K562 (cell line): ENCODE data around the gene ATP7B. TPM values are rescaled to one million over a fixed set of nuclear protein-coding genes. Genes with fewer than 3 reads are reported as not detected.

Experiments used
- ATAC-seq: fragments of 200-7000 bp; cut with Tn5 transposase; 3 replicates; pipeline ENCODE4 v1.9.1; 2020; ENCODE audit warnings: moderate library complexity
- BruUV-seq: library from RNA; stranded (reverse); fragments of 400-500 nt; replicated peaks from 2 replicates; lab custom pipeline; 2021; lab: Mats Ljungman, UMichigan
- CTCF ChIA-PET: fragments of 300-600 bp; formaldehyde crosslinking; extraction: SDS; loops from one replicate; lab custom pipeline; 2021; ENCODE audit warnings: low intra/inter-chr PET ratio; lab: Yijun Ruan, JAX
- POLR2A ChIA-PET: fragments of 300-600, 350-650 bp; sonication (Branson Sonifier 250); formaldehyde crosslinking; extraction: SDS; loops from one replicate; lab custom pipeline; 2021; ENCODE audit warnings: antibody characterized with exemption, inconsistent platforms; lab: Yijun Ruan, JAX
- DNase-seq, 4 experiments: peaks; one replicate each; pipeline versions ENCODE4 v3.0.0 to v3.0.0-alpha.2; 2011 to 2018; ENCODE audit warnings: low spot score in 3 of 4, mixed read lengths in 3 of 4; ENCODE audit errors: extremely low read depth in 1 of 4
- FAIRE-seq: peaks from 2 replicates; lab custom pipeline; 2011; peaks lifted over from hg19 to GRCh38; lab: Jason Lieb, UNC
- H2AFZ ChIP-seq: 2 replicates; pipeline ENCODE4 v1.6.0; 2011; ENCODE audit warnings: low read depth, low read length, control low read depth, inconsistent platforms
- H3K27ac ChIP-seq: fragments of 200-600 bp; 3 replicates; pipeline ENCODE4 v1.8.0; 2011; ENCODE audit warnings: low read depth, mild to moderate bottlenecking, control low read depth, inconsistent platforms, low read length, moderate library complexity, mixed read lengths; ENCODE audit errors: extremely low read depth
- H3K27me3 ChIP-seq, 2 experiments: fragments of 300-600 bp in 1 of 2; 2 replicates in 1 of 2; 3 replicates in 1 of 2; pipeline versions ENCODE4 v1.6.0 to v1.8.0; 2011; ENCODE audit warnings: inconsistent platforms in 2 of 2, low read length in 2 of 2, mild to moderate bottlenecking in 1 of 2, mixed read lengths in 1 of 2, moderate library complexity in 1 of 2; ENCODE audit not compliant: control insufficient read depth in 2 of 2, insufficient read depth in 2 of 2
- H3K36me3 ChIP-seq: fragments of 300-600 bp; 3 replicates; pipeline ENCODE4 v1.8.0; 2011; ENCODE audit warnings: mild to moderate bottlenecking, low read length, inconsistent platforms; ENCODE audit not compliant: control insufficient read depth, insufficient read depth
- H3K4me1 ChIP-seq, 2 experiments: fragments of 200-600 bp in 1 of 2; replicated peaks in 1 of 2; 2 replicates in 1 of 2; 3 replicates in 1 of 2; pipeline versions ENCODE4 v1.5.1 to v1.8.0; 2011; ENCODE audit warnings: inconsistent platforms in 2 of 2, low read length in 2 of 2, mild to moderate bottlenecking in 1 of 2, mixed read lengths in 1 of 2, moderate library complexity in 1 of 2; ENCODE audit not compliant: control insufficient read depth in 2 of 2, insufficient read depth in 2 of 2
- H3K4me2 ChIP-seq: 2 replicates; pipeline ENCODE4 v1.6.1; 2011; ENCODE audit warnings: low read length, control low read depth, inconsistent platforms, mixed read lengths; ENCODE audit not compliant: insufficient read depth
- H3K4me3 ChIP-seq: fragments of 200-600 bp; sonication (generic), shearing (Covaris generic); 2 replicates; pipeline ENCODE4 v1.5.1; 2016; ENCODE audit warnings: control low read depth, inconsistent platforms
- H3K79me2 ChIP-seq: fragments of 200-600 bp; 3 replicates; pipeline ENCODE4 v1.8.0; 2011; ENCODE audit warnings: low read length, inconsistent platforms; ENCODE audit not compliant: control insufficient read depth, insufficient read depth
- H3K9ac ChIP-seq, 2 experiments: 2 replicates each; pipeline versions ENCODE4 v1.6.0 to v1.6.1; 2011; ENCODE audit warnings: low read depth in 2 of 2, low read length in 2 of 2, control low read depth in 1 of 2, inconsistent platforms in 1 of 2, mild to moderate bottlenecking in 1 of 2, mixed read lengths in 1 of 2; ENCODE audit not compliant: insufficient read depth in 1 of 2
- H3K9me1 ChIP-seq: one replicate; pipeline ENCODE4 v1.6.0; 2011; ENCODE audit warnings: inconsistent platforms, mild to moderate bottlenecking, low read length, moderate library complexity; ENCODE audit not compliant: control insufficient read depth, insufficient read depth
- H3K9me3 ChIP-seq: replicated peaks from 2 replicates; pipeline ENCODE4 v1.5.1; 2011; ENCODE audit warnings: low read depth, low read length, inconsistent platforms; ENCODE audit not compliant: control insufficient read depth, insufficient read depth
- H4K20me1 ChIP-seq: replicated peaks from 2 replicates; pipeline ENCODE4 v1.6.1; 2011; ENCODE audit warnings: low read length, inconsistent platforms, mixed read lengths; ENCODE audit not compliant: control insufficient read depth, insufficient read depth
- ARID1B ChIP-seq: fragments of 450-650 bp; IDR thresholded peaks from 2 replicates; pipeline ENCODE4 v1.6.1; 2016; ENCODE audit warnings: antibody characterized with exemption, mild to moderate bottlenecking, inconsistent platforms
- CBFA2T3 ChIP-seq: fragments of 450-650 bp; IDR thresholded peaks from 2 replicates; pipeline ENCODE4 v1.6.1; 2017
- CLOCK ChIP-seq: fragments of 250-450 bp; sonication (Bioruptor Pico); IDR thresholded peaks from 2 replicates; pipeline ENCODE4 v1.4.0; 2020; ENCODE audit warnings: mild to moderate bottlenecking, moderate library complexity, borderline replicate concordance
- HLTF ChIP-seq: fragments of 450-650 bp; IDR thresholded peaks from 2 replicates; pipeline ENCODE4 v1.6.1; 2016
- ILF3 ChIP-seq: fragments of 450-650 bp; IDR thresholded peaks from 2 replicates; pipeline ENCODE4 v1.6.1; 2018; ENCODE audit warnings: antibody characterized with exemption, mild to moderate bottlenecking, moderate library complexity, borderline replicate concordance
- TCF3 ChIP-seq: sonication (generic); formaldehyde crosslinking; IDR thresholded peaks from 2 replicates; pipeline ENCODE4 v1.4.0; 2020; ENCODE audit warnings: mild to moderate bottlenecking, missing genetic modification reagents
- ZFP30 ChIP-seq: fragments of 250-450 bp; sonication (Bioruptor Pico); IDR thresholded peaks from 2 replicates; pipeline ENCODE4 v1.8.0; 2022; ENCODE audit warnings: moderate library complexity, mild to moderate bottlenecking, inconsistent platforms, borderline replicate concordance
- ZNF146 ChIP-seq: IDR thresholded peaks from one replicate; pipeline ENCODE4 v1.6.1; 2018; ENCODE audit warnings: missing compliant biosample characterization; ENCODE audit not compliant: unreplicated experiment
- WGBS: fragments of 100-300 bp; shearing (Covaris generic); methylation state at CpG from one replicate; pipeline ENCODE4 v1.1.6; 2016; ENCODE audit warnings: low coverage, mixed read lengths; ENCODE audit not compliant: insufficient coverage; ENCODE audit errors: missing lambda C conversion rate; 5-methylcytosine and 5-hydroxymethylcytosine counted together
- in situ Hi-C: fragments of 300-500 bp; cut with MboI; formaldehyde crosslinking; loops from 4 replicates; pipeline ENCODE4 v1.15.0; 2018; ENCODE audit warnings: inconsistent platforms, mixed read lengths
- intact Hi-C: fragments of 100-400 bp; cut with micrococcal nuclease; formaldehyde crosslinking; loops from 2 replicates; pipeline ENCODE4 v1.14.2; 2022
- polyA plus RNA-seq, 8 experiments: library from polyadenylated mRNA; depleted of rRNA in 4 of 8; stranded (reverse) in 5 of 8; unstranded in 3 of 8; fragments of >200 nt; fragmentation: Nextera tagmentation in 2 of 8; fragmentation: Illumina TruSeq in 1 of 8; extraction: Ambion mirVana in 2 of 8; extraction: Trizol in 1 of 8; gene quantifications; 2 replicates each; pipeline versions ENCODE4 v1.2.1 to v1.2.3, GENCODE V29; 2011 to 2014; ENCODE audit warnings: inconsistent platforms in 1 of 8, missing spikeins in 1 of 8
- total RNA-seq, 7 experiments: library from RNA; depleted of rRNA in 6 of 7; stranded (reverse); fragments of >200 nt in 6 of 7; fragmentation: Illumina TruSeq in 2 of 7; extraction: Trizol in 2 of 7; gene quantifications; 2 replicates each; pipeline versions ENCODE4 v1.2.1 to v1.2.3, GENCODE V29; 2011 to 2021; ENCODE audit warnings: low replicate concordance in 1 of 7

Gene ATP7B
- total and polyA plus RNA-seq, 9 of the 15 experiments (the other 6 are each of a cell fraction or from before 2014, with no cell fraction given) = 1.1 to 20.4 (median 8.5) TPM

GRCh38 chr13:52043675-52044074 is 32.4 kb upstream of the ATP7B start:
- Histone ChIP-seq H3K4me1 (no peaks in the 10 kb centered on the region), H3K36me3 (no peaks in the 10 kb centered on the region), H3K27ac (no peak overlapping the region), H3K9ac (no peak overlapping the region), H3K79me2 (no peaks in the 10 kb centered on the region), H3K4me2 (no peak overlapping the region), H3K9me3 (no peaks in the 10 kb centered on the region), H3K9me1 (no peaks in the 10 kb centered on the region), H2AFZ (no peak overlapping the region), H4K20me1 (no peaks in the 10 kb centered on the region), H3K27me3 (no peaks in the 10 kb centered on the region), H3K4me3 (no peak overlapping the region)
- FAIRE-seq (no peak), DNase-seq (no peak), ATAC-seq (no peak)
- TF ChIP-seq ZFP30 (CRISPR knock-in tag) = no peak
- TF ChIP-seq HLTF = no peak
- TF ChIP-seq CLOCK = no peak
- intact Hi-C loops = no loop called here
- no TSS peak for BruUV-seq
- ChIA-PET CTCF (no interaction called here), POLR2A (no interaction called here)
- WGBS = 86% methylated on average over 3 of the region's 3 CpGs
- in situ Hi-C loops = no loop called here

GRCh38 chr13:52036037-52036436 is 24.8 kb upstream of the ATP7B start:
- BruUV-seq = no TSS peak
- WGBS = 13% methylated on average over 1 of the region's 1 CpG
- no peak overlapping the region for H3K4me3 ChIP-seq
- DNase-seq = no peak
- no peak overlapping the region for H2AFZ ChIP-seq
- FAIRE-seq = no peak
- H3K27ac ChIP-seq = no peak overlapping the region
- intact Hi-C loops = no loop called here
- H3K9me3 ChIP-seq = no peaks in the 10 kb centered on the region
- H3K4me2 ChIP-seq = no peak overlapping the region
- in situ Hi-C loops = no loop called here
- no peak overlapping the region for H3K9ac ChIP-seq
- ChIA-PET POLR2A (interaction anchor here (1.4 kb wide), 1 partner anchor 13 kb away, joined by 5 read pairs; no protein-coding TSS in a partner anchor), CTCF (no interaction called here)
- H3K36me3 ChIP-seq = no peaks in the 10 kb centered on the region; the same call in 2 of the 3 replicates
- H3K4me1 ChIP-seq = no peaks in the 10 kb centered on the region; a peak in 2 of 5 replicates
- no peak for ATAC-seq
- H4K20me1 ChIP-seq = no peaks in the 10 kb centered on the region
- H3K27me3 ChIP-seq = no peaks in the 10 kb centered on the region
- H3K79me2 ChIP-seq = no peaks in the 10 kb centered on the region
- TF ChIP-seq TCF3 (CRISPR knock-in tag) (peak; percentile 25; the same call in 1 of the 2 replicates), CBFA2T3 (peak; percentile 36; the same call in 1 of the 2 replicates), ILF3 (no peak), ZNF146 (CRISPR knock-in tag) (no peak), ARID1B (0 out of 2 replicates have a peak, but pooled peaks have one; percentile 13)
- H3K9me1 ChIP-seq = no peaks in the 10 kb centered on the region
